ENCODE results near the gene TNIK. TPM values are rescaled to one million over a fixed set of nuclear protein-coding genes. Genes with fewer than 3 reads are reported as not detected.

Gene TNIK
- total and polyA plus RNA-seq, 2 experiments from 2014 or later = 14.6 to 34.3 TPM

DNA sequence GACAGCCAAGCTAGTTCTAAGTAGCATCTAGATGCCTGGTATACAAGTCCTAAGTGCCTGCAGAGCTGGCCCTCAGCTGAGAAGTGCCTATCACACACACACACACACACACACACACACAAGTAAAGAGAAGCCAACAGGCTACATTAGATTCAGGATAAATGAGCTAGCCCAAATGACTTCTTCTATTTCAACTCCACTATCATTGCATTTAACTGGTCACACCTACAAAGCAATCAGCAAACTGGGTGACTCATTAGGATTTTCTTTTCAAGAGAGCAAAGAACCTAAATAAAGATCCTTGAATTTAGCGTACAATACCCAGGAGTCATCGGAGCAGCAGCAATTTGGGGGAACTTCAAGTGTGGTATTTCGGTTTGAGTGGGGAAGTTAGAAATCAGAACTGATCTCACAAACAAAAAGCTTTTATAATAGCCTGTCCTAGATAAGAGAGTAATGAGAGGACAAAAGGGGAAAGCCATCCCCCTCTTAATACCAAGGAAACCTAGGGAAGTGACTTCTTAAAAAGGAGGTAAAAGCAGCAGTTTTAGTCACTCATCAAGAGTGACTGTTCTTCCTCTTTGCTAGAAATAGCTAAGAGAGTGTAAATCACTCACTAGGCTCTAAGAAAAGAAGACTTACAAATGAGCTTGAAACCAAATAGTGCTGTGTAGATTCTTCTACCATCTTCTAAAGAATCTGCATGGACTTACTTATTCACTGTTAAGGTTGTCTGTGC is 112.7 kb downstream of the TNIK start:
- no peaks in the 10 kb centered on the region for H3K9me2 ChIP-seq (ENCODE audit: insufficient read depth)
- no peak overlapping the region for H2AFZ ChIP-seq
- H3F3A ChIP-seq (replicated peaks; ENCODE audit: low read depth) = no peaks in the 10 kb centered on the region
- no peaks in the 10 kb centered on the region for H3K27me3 ChIP-seq (ENCODE audit: insufficient read depth)
- H3K36me3 ChIP-seq (ENCODE audit: insufficient read depth) = no peaks in the 10 kb centered on the region
- Mint-ChIP-seq H3K9me3 (peaks cover 4% of the 10 kb centered on the region; the same call in 2 of the 3 replicates), H3K36me3 (ENCODE audit: low read depth) (peaks cover 5% of the 10 kb centered on the region; the same call in 2 of the 3 replicates), H3K27ac (no peak overlapping the region), H3K27me3 (ENCODE audit: insufficient read depth, low read depth, poor library complexity) (no peaks in the 10 kb centered on the region), H3K4me1 (peaks cover 36% of the 10 kb centered on the region), H3K4me3 (no peak overlapping the region)
- peaks cover 10% of the 10 kb centered on the region; the same call in 1 of the 2 replicates for H4K20me1 ChIP-seq (replicated peaks; ENCODE audit: insufficient read depth)
- H3K4me2 ChIP-seq = no peak overlapping the region
- TF ChIP-seq STAT1 (IDR thresholded peaks at IDR 0.05; ENCODE audit: unreplicated experiment) = no peak
- TF ChIP-seq, protein P1, sequence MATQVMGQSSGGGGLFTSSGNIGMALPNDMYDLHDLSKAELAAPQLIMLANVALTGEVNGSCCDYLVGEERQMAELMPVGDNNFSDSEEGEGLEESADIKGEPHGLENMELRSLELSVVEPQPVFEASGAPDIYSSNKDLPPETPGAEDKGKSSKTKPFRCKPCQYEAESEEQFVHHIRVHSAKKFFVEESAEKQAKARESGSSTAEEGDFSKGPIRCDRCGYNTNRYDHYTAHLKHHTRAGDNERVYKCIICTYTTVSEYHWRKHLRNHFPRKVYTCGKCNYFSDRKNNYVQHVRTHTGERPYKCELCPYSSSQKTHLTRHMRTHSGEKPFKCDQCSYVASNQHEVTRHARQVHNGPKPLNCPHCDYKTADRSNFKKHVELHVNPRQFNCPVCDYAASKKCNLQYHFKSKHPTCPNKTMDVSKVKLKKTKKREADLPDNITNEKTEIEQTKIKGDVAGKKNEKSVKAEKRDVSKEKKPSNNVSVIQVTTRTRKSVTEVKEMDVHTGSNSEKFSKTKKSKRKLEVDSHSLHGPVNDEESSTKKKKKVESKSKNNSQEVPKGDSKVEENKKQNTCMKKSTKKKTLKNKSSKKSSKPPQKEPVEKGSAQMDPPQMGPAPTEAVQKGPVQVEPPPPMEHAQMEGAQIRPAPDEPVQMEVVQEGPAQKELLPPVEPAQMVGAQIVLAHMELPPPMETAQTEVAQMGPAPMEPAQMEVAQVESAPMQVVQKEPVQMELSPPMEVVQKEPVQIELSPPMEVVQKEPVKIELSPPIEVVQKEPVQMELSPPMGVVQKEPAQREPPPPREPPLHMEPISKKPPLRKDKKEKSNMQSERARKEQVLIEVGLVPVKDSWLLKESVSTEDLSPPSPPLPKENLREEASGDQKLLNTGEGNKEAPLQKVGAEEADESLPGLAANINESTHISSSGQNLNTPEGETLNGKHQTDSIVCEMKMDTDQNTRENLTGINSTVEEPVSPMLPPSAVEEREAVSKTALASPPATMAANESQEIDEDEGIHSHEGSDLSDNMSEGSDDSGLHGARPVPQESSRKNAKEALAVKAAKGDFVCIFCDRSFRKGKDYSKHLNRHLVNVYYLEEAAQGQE (IDR thresholded peaks at IDR 0.05; ENCODE audit: unreplicated experiment) = no peak
- H3K4me1 ChIP-seq (ENCODE audit: insufficient read depth) = peaks cover 19% of the 10 kb centered on the region
- H3K79me2 ChIP-seq (replicated peaks; ENCODE audit: insufficient read depth) = peaks cover 69% of the 10 kb centered on the region
- H3K27ac ChIP-seq (ENCODE audit: low read depth) = no peak overlapping the region
- ATAC-seq = no peak; the same call in 2 of the 3 replicates
- no peak for DNase-seq (ENCODE audit: low spot score)
- no peak overlapping the region for H3K4me3 ChIP-seq

DNA sequence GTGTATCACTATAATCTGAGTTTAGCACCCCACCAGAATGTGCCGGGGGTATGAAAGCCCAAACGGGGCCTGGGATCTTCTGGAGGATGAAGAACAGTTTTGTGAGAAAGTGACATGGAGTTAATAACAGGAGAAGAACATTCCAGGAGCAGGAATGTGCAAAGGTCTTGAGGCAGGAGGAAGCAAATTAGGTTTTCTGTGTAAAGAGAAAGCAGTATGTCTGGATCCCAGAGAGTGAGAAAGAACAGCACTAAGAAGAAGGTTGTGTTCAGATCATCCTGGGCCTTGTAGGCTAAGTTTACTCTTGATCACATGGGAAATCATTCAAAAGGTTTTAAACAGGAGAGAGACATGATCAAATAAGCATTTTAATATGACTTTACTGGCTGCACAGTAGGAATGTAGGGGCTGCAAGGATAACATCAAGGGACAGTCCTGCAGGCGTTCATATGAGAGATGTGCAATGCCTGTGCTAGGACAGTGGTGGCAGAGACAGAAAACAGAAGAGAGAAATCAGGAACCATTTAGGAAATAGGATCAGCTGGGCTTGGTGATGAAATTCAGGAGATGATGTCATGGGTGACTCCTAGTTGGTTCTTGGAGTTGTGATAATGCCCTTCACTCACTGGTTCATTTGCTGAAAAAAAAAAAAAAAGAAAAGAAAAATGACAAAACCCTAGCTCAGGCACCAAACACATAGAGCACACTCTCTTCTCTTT is 113.5 kb downstream of the TNIK start:
- Mint-ChIP-seq H3K27ac (no peak overlapping the region), H3K27me3 (ENCODE audit: insufficient read depth, low read depth, poor library complexity) (no peaks in the 10 kb centered on the region), H3K9me3 (peaks cover 4% of the 10 kb centered on the region; the same call in 2 of the 3 replicates), H3K4me3 (no peak overlapping the region), H3K36me3 (ENCODE audit: low read depth) (peaks cover 8% of the 10 kb centered on the region; the same call in 2 of the 3 replicates), H3K4me1 (peaks cover 31% of the 10 kb centered on the region)
- H2AFZ ChIP-seq = no peak overlapping the region
- ATAC-seq = no peak
- no peak for DNase-seq (ENCODE audit: low spot score)
- H3K4me3 ChIP-seq = no peak overlapping the region
- H4K20me1 ChIP-seq (replicated peaks; ENCODE audit: insufficient read depth) = peaks cover 10% of the 10 kb centered on the region; the same call in 1 of the 2 replicates
- H3K4me1 ChIP-seq (ENCODE audit: insufficient read depth) = peaks cover 19% of the 10 kb centered on the region
- H3K27ac ChIP-seq (ENCODE audit: low read depth) = no peak overlapping the region
- H3K4me2 ChIP-seq = no peak overlapping the region
- peaks cover 75% of the 10 kb centered on the region for H3K79me2 ChIP-seq (replicated peaks; ENCODE audit: insufficient read depth)
- H3K27me3 ChIP-seq (ENCODE audit: insufficient read depth) = no peaks in the 10 kb centered on the region
- H3K36me3 ChIP-seq (ENCODE audit: insufficient read depth) = no peaks in the 10 kb centered on the region
- no peaks in the 10 kb centered on the region for H3F3A ChIP-seq (replicated peaks; ENCODE audit: low read depth)
- H3K9me2 ChIP-seq (ENCODE audit: insufficient read depth) = no peaks in the 10 kb centered on the region
- TF ChIP-seq STAT1 (IDR thresholded peaks at IDR 0.05; ENCODE audit: unreplicated experiment) (no peak), ZNF331 (CRISPR knock-in tag; IDR thresholded peaks at IDR 0.05; ENCODE audit: low read depth) (no peak), ZNF114 (CRISPR knock-in tag; IDR thresholded peaks at IDR 0.05) (no peak)
- TF ChIP-seq, protein P2, sequence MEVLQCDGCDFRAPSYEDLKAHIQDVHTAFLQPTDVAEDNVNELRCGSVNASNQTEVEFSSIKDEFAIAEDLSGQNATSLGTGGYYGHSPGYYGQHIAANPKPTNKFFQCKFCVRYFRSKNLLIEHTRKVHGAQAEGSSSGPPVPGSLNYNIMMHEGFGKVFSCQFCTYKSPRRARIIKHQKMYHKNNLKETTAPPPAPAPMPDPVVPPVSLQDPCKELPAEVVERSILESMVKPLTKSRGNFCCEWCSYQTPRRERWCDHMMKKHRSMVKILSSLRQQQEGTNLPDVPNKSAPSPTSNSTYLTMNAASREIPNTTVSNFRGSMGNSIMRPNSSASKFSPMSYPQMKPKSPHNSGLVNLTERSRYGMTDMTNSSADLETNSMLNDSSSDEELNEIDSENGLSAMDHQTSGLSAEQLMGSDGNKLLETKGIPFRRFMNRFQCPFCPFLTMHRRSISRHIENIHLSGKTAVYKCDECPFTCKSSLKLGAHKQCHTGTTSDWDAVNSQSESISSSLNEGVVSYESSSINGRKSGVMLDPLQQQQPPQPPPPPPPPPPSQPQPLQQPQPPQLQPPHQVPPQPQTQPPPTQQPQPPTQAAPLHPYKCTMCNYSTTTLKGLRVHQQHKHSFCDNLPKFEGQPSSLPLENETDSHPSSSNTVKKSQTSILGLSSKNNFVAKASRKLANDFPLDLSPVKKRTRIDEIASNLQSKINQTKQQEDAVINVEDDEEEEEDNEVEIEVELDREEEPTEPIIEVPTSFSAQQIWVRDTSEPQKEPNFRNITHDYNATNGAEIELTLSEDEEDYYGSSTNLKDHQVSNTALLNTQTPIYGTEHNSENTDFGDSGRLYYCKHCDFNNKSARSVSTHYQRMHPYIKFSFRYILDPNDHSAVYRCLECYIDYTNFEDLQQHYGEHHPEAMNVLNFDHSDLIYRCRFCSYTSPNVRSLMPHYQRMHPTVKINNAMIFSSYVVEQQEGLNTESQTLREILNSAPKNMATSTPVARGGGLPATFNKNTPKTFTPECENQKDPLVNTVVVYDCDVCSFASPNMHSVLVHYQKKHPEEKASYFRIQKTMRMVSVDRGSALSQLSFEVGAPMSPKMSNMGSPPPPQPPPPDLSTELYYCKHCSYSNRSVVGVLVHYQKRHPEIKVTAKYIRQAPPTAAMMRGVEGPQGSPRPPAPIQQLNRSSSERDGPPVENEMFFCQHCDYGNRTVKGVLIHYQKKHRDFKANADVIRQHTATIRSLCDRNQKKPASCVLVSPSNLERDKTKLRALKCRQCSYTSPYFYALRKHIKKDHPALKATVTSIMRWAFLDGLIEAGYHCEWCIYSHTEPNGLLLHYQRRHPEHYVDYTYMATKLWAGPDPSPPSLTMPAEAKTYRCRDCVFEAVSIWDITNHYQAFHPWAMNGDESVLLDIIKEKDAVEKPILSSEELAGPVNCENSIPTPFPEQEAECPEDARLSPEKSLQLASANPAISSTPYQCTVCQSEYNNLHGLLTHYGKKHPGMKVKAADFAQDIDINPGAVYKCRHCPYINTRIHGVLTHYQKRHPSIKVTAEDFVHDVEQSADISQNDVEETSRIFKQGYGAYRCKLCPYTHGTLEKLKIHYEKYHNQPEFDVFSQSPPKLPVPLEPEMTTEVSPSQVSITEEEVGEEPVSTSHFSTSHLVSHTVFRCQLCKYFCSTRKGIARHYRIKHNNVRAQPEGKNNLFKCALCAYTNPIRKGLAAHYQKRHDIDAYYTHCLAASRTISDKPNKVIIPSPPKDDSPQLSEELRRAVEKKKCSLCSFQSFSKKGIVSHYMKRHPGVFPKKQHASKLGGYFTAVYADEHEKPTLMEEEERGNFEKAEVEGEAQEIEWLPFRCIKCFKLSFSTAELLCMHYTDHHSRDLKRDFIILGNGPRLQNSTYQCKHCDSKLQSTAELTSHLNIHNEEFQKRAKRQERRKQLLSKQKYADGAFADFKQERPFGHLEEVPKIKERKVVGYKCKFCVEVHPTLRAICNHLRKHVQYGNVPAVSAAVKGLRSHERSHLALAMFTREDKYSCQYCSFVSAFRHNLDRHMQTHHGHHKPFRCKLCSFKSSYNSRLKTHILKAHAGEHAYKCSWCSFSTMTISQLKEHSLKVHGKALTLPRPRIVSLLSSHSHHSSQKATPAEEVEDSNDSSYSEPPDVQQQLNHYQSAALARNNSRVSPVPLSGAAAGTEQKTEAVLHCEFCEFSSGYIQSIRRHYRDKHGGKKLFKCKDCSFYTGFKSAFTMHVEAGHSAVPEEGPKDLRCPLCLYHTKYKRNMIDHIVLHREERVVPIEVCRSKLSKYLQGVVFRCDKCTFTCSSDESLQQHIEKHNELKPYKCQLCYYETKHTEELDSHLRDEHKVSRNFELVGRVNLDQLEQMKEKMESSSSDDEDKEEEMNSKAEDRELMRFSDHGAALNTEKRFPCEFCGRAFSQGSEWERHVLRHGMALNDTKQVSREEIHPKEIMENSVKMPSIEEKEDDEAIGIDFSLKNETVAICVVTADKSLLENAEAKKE (CRISPR knock-in tag; IDR thresholded peaks at IDR 0.05) = no peak
- TF ChIP-seq, protein P3, sequence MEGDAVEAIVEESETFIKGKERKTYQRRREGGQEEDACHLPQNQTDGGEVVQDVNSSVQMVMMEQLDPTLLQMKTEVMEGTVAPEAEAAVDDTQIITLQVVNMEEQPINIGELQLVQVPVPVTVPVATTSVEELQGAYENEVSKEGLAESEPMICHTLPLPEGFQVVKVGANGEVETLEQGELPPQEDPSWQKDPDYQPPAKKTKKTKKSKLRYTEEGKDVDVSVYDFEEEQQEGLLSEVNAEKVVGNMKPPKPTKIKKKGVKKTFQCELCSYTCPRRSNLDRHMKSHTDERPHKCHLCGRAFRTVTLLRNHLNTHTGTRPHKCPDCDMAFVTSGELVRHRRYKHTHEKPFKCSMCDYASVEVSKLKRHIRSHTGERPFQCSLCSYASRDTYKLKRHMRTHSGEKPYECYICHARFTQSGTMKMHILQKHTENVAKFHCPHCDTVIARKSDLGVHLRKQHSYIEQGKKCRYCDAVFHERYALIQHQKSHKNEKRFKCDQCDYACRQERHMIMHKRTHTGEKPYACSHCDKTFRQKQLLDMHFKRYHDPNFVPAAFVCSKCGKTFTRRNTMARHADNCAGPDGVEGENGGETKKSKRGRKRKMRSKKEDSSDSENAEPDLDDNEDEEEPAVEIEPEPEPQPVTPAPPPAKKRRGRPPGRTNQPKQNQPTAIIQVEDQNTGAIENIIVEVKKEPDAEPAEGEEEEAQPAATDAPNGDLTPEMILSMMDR (conservative IDR thresholded peaks at IDR 0.05; ENCODE audit: low read depth in 2 of 2) = no peak
